ENCODE data around the gene ZFP64.

ZFP64 gene

GRCh38 chr20:52180180-52180840 is 11.3 kb downstream of the ZFP64 start:
- TF ChIP-seq GATA3 (IDR thresholded peaks at IDR 0.05; ENCODE audit: low read depth, low read length) (no peak), GATA2 (IDR thresholded peaks at IDR 0.05; ENCODE audit: low read depth, low read length) (no peak)

DNA sequence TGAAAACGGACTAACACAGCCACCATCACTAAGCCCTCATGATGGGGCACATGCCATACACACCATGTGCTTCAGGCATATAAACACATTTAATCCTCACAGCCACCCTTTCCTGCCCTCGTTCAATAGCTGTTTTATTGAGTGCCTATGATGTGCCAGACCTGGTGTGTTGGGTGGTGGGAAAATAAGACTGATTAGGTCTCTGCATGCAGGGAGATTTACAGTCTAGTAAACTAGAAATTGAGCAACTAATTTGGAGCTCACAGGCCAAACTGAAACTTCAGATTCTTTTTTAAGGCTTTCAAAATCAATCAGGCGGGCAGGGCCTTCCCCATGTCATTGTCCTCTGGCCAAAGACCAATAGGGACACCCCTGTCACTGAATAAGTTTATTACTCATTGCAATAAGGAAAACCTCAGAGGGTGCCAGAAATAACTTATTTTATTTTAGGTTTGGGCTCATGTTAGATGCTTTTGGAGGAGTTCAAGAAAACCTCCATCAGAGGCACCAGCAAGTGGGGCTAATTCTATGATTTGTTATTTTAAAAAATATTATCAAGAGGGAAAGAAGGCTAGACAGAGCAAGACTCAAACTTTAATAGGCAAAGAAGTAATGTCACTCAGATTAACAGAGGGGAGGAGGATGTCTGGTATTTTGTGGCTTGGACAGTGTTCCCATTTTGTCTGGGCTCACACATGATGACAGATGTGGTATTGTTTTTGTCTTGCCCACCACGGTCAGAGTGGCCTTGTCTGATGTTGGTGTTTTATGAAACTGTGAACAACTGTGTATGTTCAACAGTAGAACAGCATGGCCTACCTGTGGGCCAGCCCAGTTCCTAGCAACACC is 12.0 kb downstream of the ZFP64 start:
- no peak for TF ChIP-seq GATA3 (IDR thresholded peaks at IDR 0.05; ENCODE audit: low read depth, low read length)
- TF ChIP-seq GATA2 (IDR thresholded peaks at IDR 0.05; ENCODE audit: low read depth, low read length), result no peak

- no peak for TF ChIP-seq GATA2 (IDR thresholded peaks at IDR 0.05; ENCODE audit: low read depth, low read length)
- TF ChIP-seq GATA3 (IDR thresholded peaks at IDR 0.05; ENCODE audit: low read depth, low read length), result no peak
These were observed 12.9 kb downstream of the ZFP64 start for GRCh38 chr20:52178691-52179090.

- TF ChIP-seq GATA2 (IDR thresholded peaks at IDR 0.05; ENCODE audit: low read depth, low read length) (no peak), GATA3 (IDR thresholded peaks at IDR 0.05; ENCODE audit: low read depth, low read length) (no peak)
These were observed 15.7 kb downstream of the ZFP64 start for GRCh38 chr20:52175840-52176239.

- TF ChIP-seq GATA2 (IDR thresholded peaks at IDR 0.05; ENCODE audit: low read depth, low read length) (no peak), GATA3 (IDR thresholded peaks at IDR 0.05; ENCODE audit: low read depth, low read length) (no peak)
These were observed 19.1 kb downstream of the ZFP64 start for GRCh38 chr20:52172392-52173047.

GRCh38 chr20:52171025-52171424 is 20.6 kb downstream of the ZFP64 start:
- no peak for TF ChIP-seq GATA2 (IDR thresholded peaks at IDR 0.05; ENCODE audit: low read depth, low read length)
- TF ChIP-seq GATA3 (IDR thresholded peaks at IDR 0.05; ENCODE audit: low read depth, low read length), result no peak

GRCh38 chr20:52168116-52168515 is 23.5 kb downstream of the ZFP64 start:
- TF ChIP-seq GATA2 (IDR thresholded peaks at IDR 0.05; ENCODE audit: low read depth, low read length) (no peak), GATA3 (IDR thresholded peaks at IDR 0.05; ENCODE audit: low read depth, low read length) (no peak)

DNA sequence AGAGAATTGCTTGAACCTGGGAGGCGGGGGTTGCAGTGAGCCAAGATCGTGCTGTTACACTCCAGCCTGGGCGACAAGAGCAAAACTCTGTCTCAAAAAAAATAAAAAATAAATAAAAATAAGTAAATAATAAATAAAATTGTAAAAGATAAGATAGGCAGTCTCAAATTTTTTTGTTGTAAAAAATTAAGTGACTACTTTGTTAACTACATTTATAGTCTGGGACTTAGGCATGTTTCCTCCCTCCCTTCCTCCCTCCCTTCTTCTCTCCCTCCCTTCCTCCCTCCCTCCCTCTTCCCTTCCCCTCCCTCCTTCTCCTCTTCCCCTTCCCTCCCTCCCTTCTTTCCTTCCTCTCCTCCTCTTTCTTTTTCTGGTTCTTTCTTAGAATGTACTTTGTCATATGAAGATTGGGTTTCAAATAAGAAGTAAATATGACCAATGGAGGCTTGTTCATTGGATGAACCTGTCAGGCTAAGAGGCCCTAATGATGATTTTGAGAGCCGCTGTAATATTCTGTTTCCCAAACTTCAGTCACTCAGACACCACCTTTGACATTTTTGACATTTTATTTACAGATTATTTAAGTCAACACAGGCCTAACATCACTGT is 24.2 kb downstream of the ZFP64 start:
- TF ChIP-seq GATA3 (IDR thresholded peaks at IDR 0.05; ENCODE audit: low read depth, low read length) (no peak), GATA2 (IDR thresholded peaks at IDR 0.05; ENCODE audit: low read depth, low read length) (no peak)

- TF ChIP-seq GATA2 (IDR thresholded peaks at IDR 0.05; ENCODE audit: low read depth, low read length), result no peak
- no peak for TF ChIP-seq GATA3 (IDR thresholded peaks at IDR 0.05; ENCODE audit: low read depth, low read length)
These were observed 25.4 kb downstream of the ZFP64 start for GRCh38 chr20:52166150-52166549.

- TF ChIP-seq GATA3 (IDR thresholded peaks at IDR 0.05; ENCODE audit: low read depth, low read length) (no peak), GATA2 (IDR thresholded peaks at IDR 0.05; ENCODE audit: low read depth, low read length) (no peak)
These were observed 30.9 kb downstream of the ZFP64 start for GRCh38 chr20:52160621-52161204.

- TF ChIP-seq GATA2 (IDR thresholded peaks at IDR 0.05; ENCODE audit: low read depth, low read length) (no peak), GATA3 (IDR thresholded peaks at IDR 0.05; ENCODE audit: low read depth, low read length) (no peak)
These were observed 31.5 kb downstream of the ZFP64 start for GRCh38 chr20:52160049-52160570.

DNA sequence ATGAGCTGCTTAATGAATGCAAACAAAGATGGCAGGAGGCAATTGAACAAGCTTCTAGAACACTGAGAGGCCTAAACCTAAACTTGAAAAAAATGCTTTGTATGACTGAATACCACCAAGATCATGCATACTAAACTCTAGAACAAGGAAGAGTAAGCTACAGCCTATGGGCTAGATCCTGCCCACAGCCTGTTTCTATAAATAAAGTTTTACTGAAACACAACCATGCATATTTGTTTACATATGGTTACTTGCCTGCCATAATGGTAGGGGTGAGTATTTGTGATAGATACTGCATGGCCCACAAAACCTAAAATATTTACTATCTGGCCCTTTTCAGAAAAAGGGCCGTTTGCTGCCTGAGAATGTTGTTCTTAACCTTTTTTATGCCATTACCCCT is 37.0 kb downstream of the ZFP64 start:
- TF ChIP-seq GATA2 (IDR thresholded peaks at IDR 0.05; ENCODE audit: low read depth, low read length), result no peak
- TF ChIP-seq GATA3 (IDR thresholded peaks at IDR 0.05; ENCODE audit: low read depth, low read length), result no peak

DNA sequence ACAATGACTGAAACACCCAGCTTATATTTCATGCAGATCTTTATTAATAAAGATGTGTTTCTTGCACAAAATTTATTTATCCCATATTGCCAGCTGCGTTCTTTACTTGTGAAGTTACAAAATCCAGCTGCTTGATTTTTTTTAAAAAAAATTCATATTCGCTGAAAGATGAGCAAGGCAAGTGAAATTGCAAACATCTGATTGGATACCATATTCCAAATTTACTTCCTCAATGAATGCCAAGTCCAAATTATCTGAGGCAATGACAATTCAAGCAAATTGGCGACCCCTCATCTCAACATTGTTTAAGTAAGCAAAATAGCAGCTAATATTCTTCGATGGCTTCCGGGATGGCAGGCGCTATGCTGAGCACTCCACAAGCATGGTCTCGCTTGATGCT is 37.7 kb downstream of the ZFP64 start:
- no peak for TF ChIP-seq GATA2 (IDR thresholded peaks at IDR 0.05; ENCODE audit: low read depth, low read length)
- TF ChIP-seq GATA3 (IDR thresholded peaks at IDR 0.05; ENCODE audit: low read depth, low read length), result no peak

GRCh38 chr20:52152921-52153320 is 38.7 kb downstream of the ZFP64 start:
- TF ChIP-seq GATA2 (IDR thresholded peaks at IDR 0.05; ENCODE audit: low read depth, low read length), result no peak
- TF ChIP-seq GATA3 (IDR thresholded peaks at IDR 0.05; ENCODE audit: low read depth, low read length), result no peak
